Non-pigmented ciliary epithelial cell (primary cell): ENCODE results near the gene LTA.

Experiments
- DNase-seq: peaks from one replicate; pipeline ENCODE4 v3.0.0-alpha.2; 2010; ENCODE audit warnings: low read depth

LTA gene

DNA sequence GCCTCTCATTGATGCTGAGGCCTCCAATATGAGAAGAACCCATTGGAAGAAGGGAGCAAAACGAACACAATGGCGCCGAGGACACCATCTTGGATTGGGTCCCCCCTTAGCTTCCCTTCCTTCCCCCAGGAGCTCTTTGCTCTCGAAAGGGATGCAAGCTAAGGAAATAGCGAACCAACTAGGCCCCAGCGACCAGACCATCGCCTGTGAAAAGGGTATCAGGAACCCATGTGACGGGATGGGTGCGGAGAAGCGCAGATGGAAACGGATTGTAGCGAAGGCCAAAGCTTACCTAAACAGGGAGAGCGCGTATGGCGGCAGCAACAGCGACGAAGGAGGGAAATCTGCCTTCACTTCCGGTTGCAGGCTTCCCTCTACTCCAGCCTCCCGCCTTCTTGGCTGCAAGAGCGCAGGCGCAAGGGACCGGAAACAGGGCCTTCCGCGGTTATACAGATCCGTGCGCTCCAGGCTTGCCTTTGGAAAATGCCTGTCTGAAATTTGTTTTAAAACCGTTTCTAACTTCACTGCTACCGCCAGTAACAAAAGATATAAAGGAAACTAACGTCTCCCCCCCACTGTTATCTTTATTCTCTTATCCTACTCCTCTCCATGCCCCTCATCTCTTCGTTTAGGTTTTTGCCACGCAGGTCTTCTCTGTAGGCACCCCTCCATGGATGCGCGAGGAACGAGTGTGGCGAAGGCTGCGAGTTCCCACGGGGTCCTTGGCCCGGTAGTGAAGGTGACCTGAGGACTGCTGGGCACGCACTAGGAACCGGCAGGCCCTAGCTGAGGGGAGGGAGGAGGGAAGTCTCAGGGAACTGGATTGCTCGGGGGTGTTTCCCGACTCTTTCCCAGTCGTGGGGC, 30.2 kb upstream of the LTA start, which contains the start of gene DDX39B:
Gene DDX39B, minus strand, starts transcription at position 346 of the 864 bp plus-strand sequence. CDS start 1,471 bp downstream, outside the sequence.
- DNase-seq, result peak; percentile 82

DNA sequence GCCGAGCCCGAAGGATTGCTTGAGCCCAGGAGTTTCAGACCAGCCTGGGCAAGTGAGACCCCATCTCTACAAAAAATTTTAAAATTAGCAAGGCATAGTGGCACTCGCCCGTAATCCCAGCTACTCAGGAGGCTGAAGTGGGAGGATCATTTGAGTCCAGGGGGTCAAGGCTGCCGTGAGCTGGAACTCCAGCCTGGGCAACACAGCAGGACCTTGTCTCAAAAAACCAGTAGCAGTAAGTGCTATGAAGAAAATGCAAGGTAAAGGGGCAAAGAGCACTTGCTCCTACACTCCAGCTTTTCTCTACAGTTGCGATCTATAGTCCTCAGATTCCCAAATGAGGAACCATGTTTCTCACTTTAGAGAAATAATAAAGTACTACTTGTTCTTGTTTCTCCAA, 28.4 kb upstream of the LTA start:
- no peak for DNase-seq

GRCh38 chr6:31544676-31545075, 27.4 kb upstream of the LTA start:
- no peak for DNase-seq

GRCh38 chr6:31545291-31545690, 26.8 kb upstream of the LTA start:
- DNase-seq, result no peak

GRCh38 chr6:31546339-31546957, 25.6 kb upstream of the LTA start, which contains the start of gene ATP6V1G2:
ATP6V1G2 (minus strand) TSS chr6:31546608; CDS start chr6:31546559, 49 bp downstream.
- DNase-seq, result no peak

GRCh38 chr6:31546958-31547726, 24.9 kb upstream of the LTA start, which contains the start of gene NFKBIL1:
NFKBIL1 (plus strand) TSS chr6:31547608; CDS start chr6:31547695, 87 bp downstream.
- DNase-seq, result peak; percentile 89

- no peak for DNase-seq
Observed at GRCh38 chr6:31547727-31548543, 24.2 kb upstream of the LTA start.

GRCh38 chr6:31548544-31548873, 23.6 kb upstream of the LTA start:
- DNase-seq, result no peak

DNA sequence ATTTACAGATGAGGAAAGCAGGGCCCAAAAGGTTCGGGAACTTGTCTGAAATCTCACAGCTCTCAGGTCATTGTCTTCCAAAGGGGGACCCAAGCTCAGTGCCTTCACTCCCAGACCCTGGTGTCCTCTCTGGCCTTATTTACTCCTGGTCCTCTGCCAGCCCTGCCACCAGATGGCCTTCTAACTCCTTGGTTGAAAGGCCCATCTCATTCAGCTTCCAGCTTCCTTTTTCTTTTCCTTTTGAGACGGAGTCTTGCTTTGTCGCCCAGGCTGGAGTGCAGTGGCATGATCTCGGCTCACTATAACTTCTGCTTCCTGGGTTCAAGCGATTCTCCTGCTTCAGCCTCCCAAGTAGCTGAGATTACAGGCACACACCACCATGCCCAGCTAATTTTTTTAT, 20.7 kb upstream of the LTA start:
- DNase-seq, result peak; percentile 31

GRCh38 chr6:31556307-31556706, 15.8 kb upstream of the LTA start:
- DNase-seq, result no peak

DNA sequence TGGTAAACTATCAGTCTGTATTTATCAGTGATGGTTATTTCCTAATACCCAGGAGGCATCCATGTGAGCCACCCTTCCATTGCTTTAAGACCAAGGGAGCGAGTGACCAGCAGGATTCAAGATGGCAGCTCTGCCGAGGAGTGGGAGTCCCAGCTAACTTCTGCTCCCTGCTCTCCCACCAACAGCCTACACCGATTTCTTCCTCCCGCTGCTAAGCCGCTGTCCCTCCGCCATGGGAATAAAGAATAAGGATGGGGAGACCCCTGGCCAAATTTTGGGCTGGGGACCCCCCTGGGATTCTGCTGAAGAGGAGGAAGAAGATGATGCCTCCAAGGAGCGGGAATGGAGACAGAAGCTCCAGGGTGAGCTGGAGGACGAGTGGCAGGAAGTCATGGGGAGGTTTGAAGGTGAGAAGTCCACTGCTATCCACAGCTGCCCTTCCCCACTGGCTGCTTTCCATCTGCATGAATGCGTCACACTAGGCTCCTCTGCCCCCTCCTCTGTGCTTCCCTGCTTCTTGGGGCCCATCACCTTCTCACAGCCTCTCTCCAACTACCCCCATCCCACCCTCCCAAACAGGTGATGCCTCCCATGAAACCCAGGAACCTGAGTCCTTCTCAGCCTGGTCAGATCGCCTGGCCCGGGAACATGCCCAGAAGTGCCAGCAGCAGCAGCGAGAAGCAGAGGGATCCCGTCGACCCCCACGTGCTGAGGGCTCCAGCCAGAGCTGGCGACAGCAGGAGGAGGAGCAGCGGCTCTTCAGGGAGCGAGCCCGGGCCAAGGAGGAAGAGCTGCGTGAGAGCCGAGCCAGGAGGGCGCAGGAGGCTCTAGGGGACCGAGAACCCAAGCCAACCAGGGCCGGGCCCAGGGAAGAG, 14.4 kb upstream of the LTA start:
- DNase-seq, result no peak

DNA sequence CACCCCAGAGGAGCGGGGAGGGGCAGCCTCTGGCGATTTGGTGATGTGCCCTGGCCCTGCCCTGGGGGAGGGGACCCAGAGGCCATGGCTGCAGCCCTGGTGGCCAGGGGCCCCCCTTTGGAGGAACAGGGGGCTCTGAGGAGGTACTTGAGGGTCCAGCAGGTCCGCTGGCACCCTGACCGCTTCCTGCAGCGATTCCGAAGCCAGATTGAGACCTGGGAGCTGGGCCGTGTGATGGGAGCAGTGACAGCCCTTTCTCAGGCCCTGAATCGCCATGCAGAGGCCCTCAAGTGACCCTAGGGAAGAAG, 13.8 kb upstream of the LTA start:
- DNase-seq, result no peak

GRCh38 chr6:31558631-31559500, 13.2 kb upstream of the LTA start:
- DNase-seq, result no peak

GRCh38 chr6:31559606-31559957, 12.5 kb upstream of the LTA start:
- no peak for DNase-seq

DNA sequence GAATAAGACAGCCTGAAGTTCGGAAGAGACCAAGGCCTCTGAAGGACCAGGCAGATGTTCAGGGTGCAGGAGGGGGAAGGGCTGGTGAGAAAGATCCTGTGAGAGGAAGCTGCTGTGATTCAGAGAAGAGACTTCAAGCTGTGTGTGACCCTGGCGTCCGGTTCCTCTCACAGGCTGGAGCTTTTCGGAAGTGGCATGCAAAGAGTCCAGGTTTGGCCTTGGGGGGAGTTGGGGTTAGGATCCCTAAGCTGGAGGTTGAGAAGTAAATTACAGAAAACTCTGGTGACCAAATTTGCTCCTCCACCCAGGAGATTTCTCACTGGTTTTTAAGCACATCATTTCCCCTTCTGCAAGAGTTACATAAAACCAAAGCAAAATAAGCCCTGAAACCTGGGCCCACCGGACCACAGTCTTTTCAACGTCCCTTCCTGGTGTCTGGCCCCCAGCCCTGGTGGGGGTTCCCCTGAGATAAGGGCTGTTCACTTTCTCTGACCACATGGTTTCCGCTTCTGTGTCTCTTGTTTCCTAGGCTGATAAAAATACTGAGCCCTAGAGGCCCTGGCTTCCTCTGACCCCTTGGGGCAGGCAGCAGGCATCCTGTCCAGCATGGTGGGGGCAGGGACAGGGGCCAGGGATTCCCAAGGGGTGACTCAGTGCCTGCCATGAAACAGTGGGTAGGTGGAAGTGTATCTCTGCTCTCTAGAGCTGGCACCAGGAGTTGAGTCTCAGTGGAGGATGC, 12.0 kb upstream of the LTA start:
- DNase-seq, result no peak

- no peak for DNase-seq
Observed at GRCh38 chr6:31560697-31561058, 11.4 kb upstream of the LTA start.

DNA sequence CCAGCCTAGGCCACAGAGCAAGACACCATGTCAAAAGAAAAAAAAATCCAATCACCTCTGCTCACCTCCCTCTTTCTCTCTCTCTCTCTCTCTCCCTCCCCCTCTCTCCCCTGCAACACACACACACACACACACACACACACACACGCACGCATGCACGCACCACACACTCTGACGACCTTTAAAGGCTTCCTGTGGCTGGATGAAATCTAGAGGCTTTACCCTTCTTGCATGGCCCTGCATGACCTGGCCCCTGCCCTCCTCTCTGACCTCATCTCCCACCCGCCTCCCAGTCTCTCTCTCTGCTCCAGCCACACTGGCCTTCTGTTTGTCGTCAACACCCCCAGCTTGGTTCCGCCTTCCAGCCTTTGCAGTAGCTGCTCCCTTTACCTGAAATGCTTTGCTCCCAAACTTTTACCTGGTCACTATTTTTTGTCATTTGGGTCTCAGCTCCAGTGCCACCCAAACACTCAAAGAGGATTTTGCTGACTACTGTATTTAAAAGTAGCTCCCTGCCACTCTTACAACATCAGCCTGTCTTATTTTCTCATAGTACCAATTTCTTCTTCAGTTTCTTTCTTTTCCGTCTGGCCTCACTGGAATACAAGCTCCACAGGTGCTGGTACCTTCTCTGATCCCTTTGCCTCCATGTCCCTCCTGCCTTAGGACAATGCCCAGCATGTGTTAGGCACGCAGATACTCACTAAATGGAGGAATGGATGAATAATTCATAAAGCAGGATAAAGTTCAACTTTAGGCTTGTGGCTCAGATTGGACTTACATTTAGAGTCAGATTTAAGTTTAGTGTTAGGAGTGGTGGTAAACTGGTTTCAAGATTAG, 4.3 kb upstream of the LTA start:
- DNase-seq, result no peak

GRCh38 chr6:31568537-31568961, 3.5 kb upstream of the LTA start:
- no peak for DNase-seq
